Uterus (tissue), 4 donors: ENCODE data around the gene C3orf52. TPM values are rescaled to one million over a fixed set of nuclear protein-coding genes. Genes with fewer than 3 reads are reported as not detected.

Experiments used
- DNase-seq, 2 donors: peaks; one replicate each; pipeline ENCODE4 v3.0.0-alpha.2; 2019 to 2020
- H3K27ac ChIP-seq, 2 donors: fragments of 200-600 bp; sonication (generic); 1 replicate in 1 of 2; 2 replicates in 1 of 2; pipeline ENCODE4 v1.5.1; 2016 to 2018
- H3K27me3 ChIP-seq, 2 donors: fragments of 200-600 bp; sonication (generic); one replicate each; pipeline ENCODE4 v1.5.1; 2018 to 2019; ENCODE audit warnings: control low read depth in 1 of 2
- H3K36me3 ChIP-seq, 2 donors: fragments of 200-600 bp; sonication (generic); one replicate each; pipeline ENCODE4 v1.5.1; 2019; ENCODE audit warnings: control low read depth in 1 of 2
- H3K4me1 ChIP-seq, 2 donors: fragments of 200-600 bp; sonication (generic); one replicate each; pipeline ENCODE4 v1.5.1; 2018 to 2019; ENCODE audit warnings: control low read depth in 1 of 2
- H3K4me3 ChIP-seq, 2 donors: fragments of 200-600 bp; sonication (generic); 1 replicate in 1 of 2; 2 replicates in 1 of 2; pipeline ENCODE4 v1.5.1; 2018 to 2019; ENCODE audit warnings: mild to moderate bottlenecking in 1 of 2
- H3K9me3 ChIP-seq, 2 donors: fragments of 200-600 bp; sonication (generic); one replicate each; pipeline ENCODE4 v1.5.1; 2019; ENCODE audit warnings: control low read depth in 1 of 2
- CTCF ChIP-seq, 4 experiments: fragments of 200-600 bp in 2 of 4; fragments of 450-650 bp in 2 of 4; sonication (generic) in 2 of 4; IDR thresholded peaks; one replicate each; pipeline ENCODE4 v1.5.1; 2016 to 2019; ENCODE audit warnings: antibody characterized with exemption in 4 of 4, mild to moderate bottlenecking in 2 of 4, moderate library complexity in 1 of 4
- POLR2A ChIP-seq, 2 donors: fragments of 450-650 bp; IDR thresholded peaks; one replicate each; pipeline ENCODE4 v1.6.1; 2016; ENCODE audit warnings: antibody characterized with exemption in 2 of 2, mild to moderate bottlenecking in 1 of 2, moderate library complexity in 1 of 2
- intact Hi-C: fragments of 100-400 bp; cut with DNase I; formaldehyde crosslinking; loops from one replicate; pipeline ENCODE4 v1.15.1; 2023; ENCODE audit warnings: low total_unique reads
- total RNA-seq, 4 donors: library from RNA; depleted of rRNA in 3 of 4; stranded (reverse); fragments of >200 nt in 3 of 4; gene quantifications; one replicate each; pipeline versions ENCODE4 v1.1.0 to v1.2.4, GENCODE V29; 2014 to 2023
- donor health status: DM: yes; HTN: yes; CAD: no.

The C3orf52 gene
- total RNA-seq, 4 donors from 2014 or later: 0.51 to 4.4 (median 1.5) TPM

- no peaks in the 10 kb centered on the region for H3K36me3 ChIP-seq
- no peaks in the 10 kb centered on the region for H3K9me3 ChIP-seq
- no peak for DNase-seq
- no peak overlapping the region for H3K4me3 ChIP-seq
- no peak overlapping the region for H3K27ac ChIP-seq
- intact Hi-C loops: no loop called here
- TF ChIP-seq CTCF (IDR thresholded peaks at IDR 0.05): no peak
- no peak for TF ChIP-seq POLR2A (IDR thresholded peaks at IDR 0.05)
- no peaks in the 10 kb centered on the region for H3K4me1 ChIP-seq
- H3K27me3 ChIP-seq: no peaks in the 10 kb centered on the region
Observed at GRCh38 chr3:112122870-112123269, 36.7 kb downstream of the C3orf52 start.

DNA sequence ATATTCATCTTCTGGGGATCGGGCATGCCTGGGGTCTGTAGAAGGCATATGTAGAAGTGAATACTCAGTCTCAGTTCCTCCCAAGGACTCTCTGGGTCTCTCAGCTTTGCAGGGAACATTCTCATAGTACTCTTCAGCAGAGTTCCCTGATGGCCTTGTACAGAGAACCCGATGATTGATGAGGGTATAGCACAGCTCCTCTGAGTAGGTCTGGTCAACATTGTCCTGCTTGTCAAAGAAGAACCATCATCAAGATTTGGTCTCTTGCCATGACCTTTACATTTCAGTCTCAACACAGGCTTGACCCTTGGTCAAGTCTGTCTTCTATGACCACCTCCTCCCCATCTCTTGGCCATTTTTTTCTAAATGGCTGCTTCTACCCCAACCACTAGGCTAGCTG is 37.4 kb downstream of the C3orf52 start:
- H3K36me3 ChIP-seq: no peaks in the 10 kb centered on the region
- H3K4me1 ChIP-seq: no peaks in the 10 kb centered on the region
- no peak for DNase-seq
- no peak overlapping the region for H3K27ac ChIP-seq
- H3K27me3 ChIP-seq: no peaks in the 10 kb centered on the region
- TF ChIP-seq CTCF (IDR thresholded peaks at IDR 0.05) (no peak), POLR2A (IDR thresholded peaks at IDR 0.05) (no peak)
- no peaks in the 10 kb centered on the region for H3K9me3 ChIP-seq
- intact Hi-C loops: no loop called here
- H3K4me3 ChIP-seq: no peak overlapping the region

- no peaks in the 10 kb centered on the region for H3K4me1 ChIP-seq
- DNase-seq: no peak
- H3K4me3 ChIP-seq: no peak overlapping the region
- H3K27me3 ChIP-seq: no peaks in the 10 kb centered on the region
- intact Hi-C loops: no loop called here
- TF ChIP-seq POLR2A (IDR thresholded peaks at IDR 0.05) (no peak), CTCF (IDR thresholded peaks at IDR 0.05) (no peak)
- no peaks in the 10 kb centered on the region for H3K36me3 ChIP-seq
- H3K27ac ChIP-seq: no peak overlapping the region
- no peaks in the 10 kb centered on the region for H3K9me3 ChIP-seq
Observed at GRCh38 chr3:112124907-112125607, 38.9 kb downstream of the C3orf52 start.

GRCh38 chr3:112126511-112126911 is 40.3 kb downstream of the C3orf52 start:
- intact Hi-C loops: no loop called here
- no peaks in the 10 kb centered on the region for H3K4me1 ChIP-seq

More at GRCh38 chr3:112126511-112126911, 40.3 kb downstream of the C3orf52 start:
- H3K27me3 ChIP-seq: no peaks in the 10 kb centered on the region
- H3K9me3 ChIP-seq: no peaks in the 10 kb centered on the region
- no peak for DNase-seq
- TF ChIP-seq CTCF (IDR thresholded peaks at IDR 0.05) (no peak), POLR2A (IDR thresholded peaks at IDR 0.05) (no peak)
- H3K36me3 ChIP-seq: no peaks in the 10 kb centered on the region
- H3K4me3 ChIP-seq: no peak overlapping the region
- H3K27ac ChIP-seq: no peak overlapping the region
